CD4-positive, alpha-beta T cell treated with Interferon alpha-2 for 1 hour (primary cell): Measurements from ENCODE around the gene OGA.

Experiments
- DNase-seq, 2 donors: peaks; one replicate each; pipeline ENCODE4 v3.0.0-alpha.2; 2020 to 2022

The OGA gene

DNA sequence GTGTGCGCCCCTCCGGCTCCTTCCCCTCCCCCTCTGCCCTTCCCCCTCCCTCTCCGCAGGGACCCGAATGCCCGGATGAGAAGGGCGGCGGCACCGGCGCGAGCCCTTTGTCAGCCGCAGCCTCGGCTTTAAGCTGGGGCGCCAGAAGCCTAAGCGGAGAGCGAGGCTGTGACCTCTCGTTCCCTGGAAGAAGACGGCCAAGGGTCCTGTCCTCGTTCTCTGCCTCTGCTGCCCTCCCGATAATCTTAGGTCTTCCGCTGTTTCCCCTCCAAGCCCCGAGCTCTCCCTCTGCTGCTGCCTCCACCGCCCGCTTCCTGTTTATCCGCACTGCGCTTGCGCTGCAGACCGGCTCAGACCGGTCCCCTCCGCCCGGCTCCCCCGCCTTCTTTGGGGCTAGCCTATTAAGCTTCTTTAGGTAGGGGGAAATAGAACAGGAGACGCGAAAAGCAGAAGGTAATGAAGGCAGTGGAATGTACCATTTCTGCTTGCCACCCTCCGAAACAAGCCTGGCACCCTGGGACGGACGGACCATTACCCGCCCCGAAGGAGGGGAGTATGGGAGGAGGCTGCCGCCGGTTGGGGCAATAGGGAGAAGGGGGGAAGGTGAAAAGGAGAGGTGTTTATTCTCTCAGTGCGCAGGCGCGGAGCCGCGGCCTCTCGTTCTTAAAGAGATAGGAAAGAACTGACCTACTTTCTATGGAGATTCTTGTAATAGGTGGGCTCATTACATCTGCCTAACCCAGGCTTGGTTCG lies at the start of gene OGA:
TSS of gene OGA (minus strand) at position 326 of the 753 bp plus-strand sequence. CDS start 422 bp downstream, outside the sequence.
- DNase-seq: peak; percentile 99 to 100

DNA sequence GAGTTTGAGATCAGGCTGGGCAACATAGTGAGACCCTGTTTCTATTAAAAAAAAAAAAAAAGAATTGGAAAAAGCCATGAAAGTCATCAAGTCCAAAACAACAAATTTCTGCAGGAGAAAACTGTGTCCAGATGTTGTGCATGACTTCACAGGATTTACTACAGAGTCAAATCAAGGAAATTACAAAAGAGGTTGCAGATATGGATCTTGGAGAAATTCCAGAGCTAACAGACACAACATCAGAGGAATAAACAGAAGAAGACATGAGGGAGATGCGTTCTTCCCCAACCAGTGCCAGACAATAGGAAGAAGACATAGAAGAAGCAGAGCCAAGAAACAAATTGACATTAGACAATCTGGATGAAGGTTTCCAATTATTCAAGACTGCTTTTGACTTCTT lies 49.7 kb upstream of the OGA start:
- DNase-seq: no peak

DNA sequence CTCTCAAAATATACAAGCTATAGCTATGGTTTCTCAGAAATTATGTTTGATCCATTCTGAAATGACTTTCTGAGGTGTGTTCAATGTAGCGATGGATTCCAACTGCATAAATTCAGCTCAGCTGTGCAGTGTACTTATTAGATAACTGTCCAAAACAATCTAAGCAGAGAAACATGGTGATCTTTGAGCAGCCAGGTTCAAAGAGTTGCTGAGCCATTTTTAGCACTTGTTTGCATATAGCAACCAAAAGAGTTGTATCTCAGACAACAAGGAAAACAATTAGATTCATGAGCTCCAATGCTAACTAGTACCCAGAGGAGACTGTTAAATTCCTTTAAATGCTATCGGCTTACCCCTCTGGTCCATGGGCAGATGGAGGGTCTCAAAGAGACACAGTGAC lies 41.3 kb upstream of the OGA start:
- DNase-seq: no peak

DNA sequence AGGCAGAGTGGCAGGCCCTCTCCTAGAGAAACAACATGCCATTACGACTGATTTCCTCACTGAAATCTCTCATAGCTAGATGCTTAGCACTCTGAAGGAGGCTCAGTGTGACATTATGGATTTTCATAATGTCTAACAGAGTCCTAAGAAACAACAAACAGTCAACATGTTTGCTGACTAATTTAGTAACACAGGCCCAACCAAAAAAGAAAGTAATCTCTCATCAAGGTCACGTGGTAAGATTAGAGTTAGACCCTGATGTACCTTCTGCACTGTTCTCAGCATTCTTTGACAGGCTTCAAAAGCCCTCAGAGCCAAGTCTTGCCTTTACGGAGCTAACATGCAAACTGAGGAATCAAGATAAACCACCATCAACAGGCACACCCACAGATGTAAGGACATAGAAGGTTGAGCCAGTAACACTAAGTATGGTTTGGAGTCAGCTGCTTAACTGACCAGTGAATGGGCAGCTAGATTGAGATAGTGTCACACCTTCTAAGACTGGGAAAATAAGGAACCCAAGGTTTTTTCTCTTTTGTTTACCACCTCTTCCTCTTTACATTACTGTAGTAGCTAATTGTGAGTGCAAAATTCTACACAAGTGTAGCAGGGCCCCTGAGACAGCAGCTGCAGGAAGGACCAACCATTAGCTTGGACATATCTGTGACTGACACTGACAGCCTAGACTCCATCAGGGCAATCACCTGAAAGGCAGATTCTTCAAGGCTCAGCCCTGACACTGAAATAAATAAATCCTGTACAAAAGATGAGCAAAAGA lies 40.7 kb upstream of the OGA start:
- DNase-seq: no peak

DNA sequence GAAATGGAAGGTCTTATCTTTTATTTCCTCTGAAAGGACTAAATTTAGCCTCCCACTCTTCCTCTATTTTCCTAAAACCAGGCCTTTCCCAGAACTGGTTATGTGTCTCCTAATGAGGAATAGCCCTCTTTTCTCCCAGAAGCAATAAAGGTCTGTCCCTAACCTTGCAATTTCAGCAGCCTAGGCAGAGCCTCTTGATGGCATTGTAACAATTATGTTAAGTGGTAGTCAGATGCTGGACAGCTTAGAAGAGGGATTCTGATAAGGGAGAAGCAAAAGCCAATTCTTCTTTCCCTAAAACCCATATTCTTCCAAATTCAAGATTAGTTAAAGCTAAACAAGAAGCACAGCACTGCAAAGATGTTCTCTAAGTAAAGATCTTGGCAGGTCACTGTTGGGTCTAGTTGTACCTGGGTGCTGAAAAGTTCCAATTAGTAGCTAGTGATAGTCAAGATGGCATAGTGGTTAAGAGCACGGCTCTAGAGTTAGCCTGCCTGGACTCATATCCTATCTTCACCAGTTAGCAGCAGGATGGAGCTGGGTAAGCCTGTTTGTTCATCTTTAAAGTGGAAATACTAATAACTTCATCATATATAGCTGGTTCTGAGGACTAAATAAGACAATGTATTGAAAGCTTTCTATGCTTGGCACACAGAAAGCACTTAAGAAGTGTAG lies 39.7 kb upstream of the OGA start:
- DNase-seq: no peak

DNA sequence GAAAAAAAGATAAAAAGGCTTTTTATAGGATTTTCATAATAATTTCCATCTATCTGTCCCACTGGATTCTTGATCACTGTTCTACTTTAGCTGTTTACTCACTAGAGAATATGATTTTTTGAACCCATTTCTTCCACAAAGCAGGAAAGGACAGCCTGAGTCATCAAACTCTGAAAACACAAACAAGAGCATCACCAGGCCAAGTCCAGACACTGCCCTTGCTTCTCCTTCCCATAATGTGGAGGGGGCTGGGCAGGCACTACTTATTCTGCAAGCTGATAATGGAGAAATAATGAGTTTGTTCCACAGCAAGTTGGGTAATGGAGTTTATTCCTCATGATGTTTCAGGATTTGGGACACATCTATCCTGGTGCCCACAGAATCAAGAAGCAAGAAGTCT lies 38.4 kb upstream of the OGA start:
- no peak for DNase-seq

DNA sequence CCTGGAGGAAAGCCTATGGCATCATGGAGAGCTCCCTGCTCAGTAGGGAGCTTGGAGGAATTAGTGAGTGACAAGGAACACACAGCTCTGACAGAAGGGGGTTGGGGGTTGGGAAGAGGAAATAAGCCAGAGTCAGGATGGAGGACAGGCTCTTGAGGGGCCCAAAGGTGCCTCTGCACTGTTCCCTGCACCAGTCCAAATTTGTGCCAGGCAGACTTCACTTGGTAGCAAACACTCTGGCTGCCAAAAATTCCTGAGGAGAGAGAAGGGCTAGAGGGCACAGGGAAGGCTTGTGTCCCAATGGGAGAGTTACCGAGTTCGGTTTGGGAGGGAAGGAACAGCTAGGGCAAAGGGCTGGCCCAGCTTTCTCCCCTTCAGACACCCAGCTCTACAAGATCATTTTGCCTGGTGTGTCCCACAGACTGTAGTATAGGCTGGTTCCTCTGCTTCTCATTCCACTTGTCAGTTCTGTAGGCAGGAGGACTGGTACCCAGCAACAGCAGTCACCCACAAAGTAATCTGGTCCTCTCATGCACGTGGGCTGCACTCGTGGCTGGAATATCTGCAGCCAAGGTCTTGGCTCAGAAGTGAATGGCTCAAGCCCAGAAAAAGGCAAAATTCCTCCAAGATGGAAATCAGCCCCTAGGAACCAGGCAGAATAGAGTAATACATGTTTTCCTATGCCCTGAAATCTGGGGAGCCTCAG lies 33.3 kb upstream of the OGA start:
- DNase-seq: no peak

DNA sequence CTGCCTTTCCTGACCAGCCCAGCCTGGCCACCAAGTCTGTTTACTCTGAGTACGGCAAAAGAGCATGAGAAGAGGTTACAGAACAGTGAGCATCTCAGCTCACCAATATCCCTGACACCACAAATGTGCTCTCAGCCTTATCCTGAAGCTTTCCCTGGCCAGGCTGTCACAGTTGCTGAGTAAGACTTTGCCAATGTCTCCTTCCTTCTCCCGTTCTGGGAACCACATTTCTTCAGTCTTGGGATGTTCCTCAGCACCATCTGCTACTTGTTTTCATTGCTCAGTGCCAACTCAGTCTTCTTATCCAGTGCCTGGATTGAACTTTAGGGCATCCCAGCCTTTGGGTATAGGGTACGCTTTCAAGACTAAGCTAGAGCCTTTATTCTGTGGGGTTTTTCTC lies 32.5 kb upstream of the OGA start:
- no peak for DNase-seq

DNA sequence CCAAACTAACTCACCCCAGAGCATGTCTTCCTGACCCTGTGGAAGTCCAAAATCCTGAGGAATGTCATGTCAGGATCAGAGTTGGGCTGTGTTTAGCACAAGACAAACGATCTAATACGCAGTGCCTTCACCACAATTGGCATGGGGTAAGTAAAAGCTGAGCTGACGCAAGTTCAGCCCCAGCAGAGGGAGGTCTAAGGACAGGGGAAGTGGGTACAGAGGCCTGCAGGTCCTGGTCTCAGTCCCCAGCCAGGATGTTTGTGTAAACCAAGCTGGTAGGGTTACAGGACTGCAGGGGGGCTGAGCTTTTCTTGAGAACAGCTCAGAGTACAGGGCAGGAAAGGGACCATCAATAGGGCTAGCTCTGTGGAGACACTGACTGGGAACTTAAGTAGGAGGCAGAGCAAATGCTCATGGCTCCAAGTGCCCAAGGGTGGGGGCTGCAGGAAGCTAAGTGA lies 30.7 kb upstream of the OGA start:
- DNase-seq: no peak

DNA sequence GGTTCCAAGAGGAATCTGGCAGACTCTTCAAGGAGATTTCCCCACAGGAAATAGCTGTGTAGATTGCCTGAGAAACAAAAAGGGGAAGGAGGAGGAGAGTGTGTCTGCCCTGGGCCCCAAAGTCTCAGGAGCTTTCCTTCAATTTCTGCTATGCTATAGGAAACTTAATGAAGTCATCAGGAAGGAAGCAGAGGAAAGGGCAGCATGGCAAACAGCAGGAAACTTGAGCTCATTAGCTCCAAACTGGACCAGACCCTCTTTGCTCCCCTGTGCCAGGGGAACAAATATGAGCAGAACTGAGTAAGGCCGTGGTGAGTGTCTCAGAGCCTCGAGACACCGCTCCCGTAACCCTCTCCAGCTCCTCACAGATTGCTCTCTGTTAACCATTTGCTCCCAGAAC lies 30.2 kb upstream of the OGA start:
- DNase-seq: no peak

DNA sequence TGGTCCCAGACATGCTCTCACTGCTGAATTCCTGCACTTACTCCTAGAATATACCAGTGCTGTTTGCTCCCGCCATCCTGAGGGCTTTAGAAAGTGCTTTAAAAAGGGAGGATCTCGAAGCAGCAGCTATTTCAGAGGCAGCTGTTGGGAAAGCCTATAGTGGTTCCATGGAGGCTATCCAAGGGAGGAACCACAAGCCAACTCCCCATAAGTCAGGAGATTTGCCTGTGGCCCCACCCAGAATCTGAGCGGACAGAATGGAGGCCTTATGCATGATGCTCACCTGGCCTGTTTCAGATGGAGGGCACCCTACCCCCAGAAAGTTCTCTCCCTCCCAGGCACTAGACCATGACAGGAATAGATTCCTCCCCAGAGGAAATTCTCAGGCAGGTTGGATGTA lies 27.6 kb upstream of the OGA start:
- no peak for DNase-seq

DNA sequence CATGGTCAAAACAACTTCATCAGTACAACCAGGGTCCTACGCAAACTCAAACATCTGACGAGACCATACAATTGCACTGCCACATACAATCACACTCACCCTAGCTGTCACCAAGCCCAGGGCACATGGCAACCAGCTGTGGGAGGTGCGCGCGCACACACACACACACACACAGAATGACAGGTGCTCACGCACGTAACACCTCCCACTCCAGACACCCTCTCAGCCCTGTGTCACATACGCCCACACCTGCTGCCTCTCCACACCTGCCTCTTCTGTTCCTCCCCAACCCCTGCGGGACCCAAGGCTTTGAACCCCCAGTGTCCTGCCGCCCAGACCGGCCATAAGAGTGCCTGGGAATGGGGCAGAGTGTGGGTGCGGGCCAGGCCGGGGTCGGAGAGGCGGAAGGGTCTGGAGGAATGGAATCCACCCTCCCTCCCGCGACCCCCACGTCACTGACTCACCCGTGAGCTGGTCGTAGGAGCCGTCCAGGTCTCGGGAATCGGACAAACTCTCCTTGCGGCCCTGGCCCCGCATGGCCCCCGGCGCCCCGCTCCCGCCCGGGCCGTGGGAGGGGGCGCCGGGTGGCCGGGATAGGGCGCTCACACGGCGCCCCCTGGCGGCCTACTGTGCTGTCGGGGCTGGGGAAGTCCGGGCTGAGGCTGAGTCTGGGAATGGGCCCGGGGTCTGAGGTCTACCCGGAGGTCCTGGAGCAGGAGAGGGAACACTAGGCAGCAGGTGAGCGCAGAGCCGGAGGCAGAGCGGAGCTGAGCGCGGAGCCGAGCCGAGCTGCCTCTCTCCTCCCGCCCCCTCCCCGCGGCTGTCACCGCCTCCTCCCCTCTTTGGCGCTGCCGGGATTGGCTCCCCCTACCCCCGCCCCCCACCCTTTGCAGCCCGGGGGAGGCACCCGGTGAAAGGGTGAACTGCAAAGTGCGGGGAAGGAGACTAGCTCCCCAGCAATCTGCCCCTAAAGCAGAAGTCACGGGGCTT lies 25.1 kb upstream of the OGA start, which contains the start of gene KCNIP2:
TSS of gene KCNIP2 (minus strand) at position 769 of the 990 bp plus-strand sequence. CDS start at position 537, 232 bp downstream.
- DNase-seq: peak; percentile 69 to 70

DNA sequence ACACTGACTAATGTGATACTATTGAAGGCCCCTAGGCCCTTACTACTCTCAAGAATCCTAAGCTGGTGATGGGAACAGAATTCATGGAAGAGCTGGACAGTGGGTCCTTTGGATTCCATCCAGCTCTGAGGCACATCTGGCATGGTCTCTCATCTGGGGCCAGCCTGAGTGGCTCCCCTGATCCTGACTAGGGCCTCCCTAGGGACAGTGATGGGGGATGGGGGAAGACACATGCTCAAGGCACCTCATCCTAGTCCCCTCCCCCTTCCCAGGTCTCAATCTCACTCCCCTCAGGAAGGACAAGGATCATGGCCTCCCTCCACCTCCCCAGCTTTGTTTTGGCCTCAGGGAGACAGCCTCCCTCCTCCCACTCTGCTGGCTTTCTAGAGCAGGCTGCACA lies 23.6 kb upstream of the OGA start:
- DNase-seq: no peak

DNA sequence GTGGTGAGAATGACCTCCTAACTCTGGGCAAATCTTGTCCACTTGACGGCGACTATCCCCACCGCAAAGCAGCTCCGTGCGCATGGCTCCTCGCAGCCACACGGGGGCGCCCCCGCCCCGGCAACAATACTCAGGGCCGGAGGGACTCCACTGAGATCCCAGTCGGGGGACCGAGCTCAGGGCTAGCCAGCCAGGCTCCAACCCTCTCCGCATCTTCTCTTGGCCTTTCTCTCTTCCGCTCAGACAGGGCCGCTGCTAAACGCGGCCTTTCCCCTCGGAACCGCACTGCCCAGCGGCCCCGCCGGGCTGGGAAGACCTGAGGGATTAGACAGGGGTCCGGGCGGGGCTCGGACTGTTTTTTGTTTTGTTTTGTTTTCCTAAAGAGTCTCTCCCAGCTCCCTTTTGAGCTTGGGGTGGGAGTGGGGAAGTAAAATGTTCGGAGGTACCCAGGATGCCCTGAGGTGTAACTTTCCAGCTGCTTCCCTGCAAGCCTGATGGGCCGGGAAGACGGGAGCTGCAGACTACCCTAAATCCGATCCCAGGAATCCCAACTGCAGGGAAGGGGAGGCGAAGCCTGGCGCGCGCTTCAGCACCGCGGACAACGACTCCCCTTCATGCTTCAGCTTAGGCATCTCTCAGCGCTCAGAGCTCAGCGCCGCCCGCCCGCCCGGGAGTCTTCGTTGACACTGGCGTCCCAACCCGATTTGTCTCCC lies 22.7 kb upstream of the OGA start:
- peak; percentile 75 to 81 for DNase-seq

DNA sequence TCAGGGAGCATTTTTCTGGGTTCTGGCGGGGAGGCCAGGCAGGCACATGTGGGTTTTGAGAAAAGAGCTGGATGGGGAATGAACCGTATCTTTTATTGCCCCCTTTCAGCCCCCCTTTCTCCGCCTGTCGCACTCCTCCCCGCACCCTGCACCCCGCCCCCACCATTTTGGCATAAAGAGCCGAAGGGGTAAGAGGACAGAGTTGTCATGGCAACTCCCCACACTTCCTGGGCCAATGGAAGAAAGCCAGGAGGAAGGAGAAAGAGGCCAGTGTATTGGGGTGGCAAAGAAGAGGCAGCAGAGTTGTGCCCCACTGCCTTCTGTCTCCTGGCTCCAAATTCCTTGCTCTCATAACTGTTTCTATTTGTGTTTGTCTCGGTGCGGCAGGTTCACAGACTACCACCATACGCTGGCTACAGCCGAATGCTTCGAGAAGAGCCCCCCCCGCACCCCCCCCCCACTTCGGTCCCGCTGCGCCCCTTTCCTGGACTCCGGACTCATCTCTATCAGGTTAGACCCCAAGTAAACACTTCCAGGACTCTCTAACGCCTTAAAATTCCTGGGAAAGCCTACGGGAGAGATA lies 21.9 kb upstream of the OGA start:
- DNase-seq: peak in 1 of 2 donors; percentile 54

DNA sequence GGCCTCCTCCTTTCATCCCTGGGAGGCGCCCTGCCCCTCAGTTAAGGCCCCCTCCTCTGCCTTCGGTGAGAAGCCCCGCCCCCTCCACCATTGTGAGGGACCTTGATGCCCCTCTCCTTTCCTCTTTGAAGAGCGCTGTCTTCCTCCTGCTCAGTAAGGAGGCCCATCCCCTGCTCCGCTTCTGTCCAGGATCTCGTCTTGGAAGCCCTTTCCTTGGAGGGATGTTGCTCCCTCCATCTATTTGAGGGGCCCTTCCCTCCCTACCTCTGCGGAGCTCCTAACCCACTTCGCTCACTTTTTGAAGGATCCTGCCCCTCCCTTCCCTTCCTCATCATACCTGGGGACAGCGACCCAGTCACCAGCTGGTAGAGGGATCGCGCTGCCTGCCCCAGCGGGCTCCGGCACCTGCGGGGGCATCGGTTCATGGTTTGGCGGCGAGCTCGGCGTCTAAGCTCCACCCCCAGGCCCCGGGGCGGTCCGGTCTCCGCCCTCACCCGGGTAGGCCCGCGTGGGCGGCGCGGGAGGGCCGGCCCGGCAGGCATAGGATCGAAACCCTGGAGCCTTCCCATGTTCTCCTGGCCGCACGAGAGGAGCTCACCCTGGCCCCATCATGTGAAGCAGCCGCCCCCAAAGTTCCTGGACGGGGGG lies 21.3 kb upstream of the OGA start:
- DNase-seq: peak; percentile 59 to 74

DNA sequence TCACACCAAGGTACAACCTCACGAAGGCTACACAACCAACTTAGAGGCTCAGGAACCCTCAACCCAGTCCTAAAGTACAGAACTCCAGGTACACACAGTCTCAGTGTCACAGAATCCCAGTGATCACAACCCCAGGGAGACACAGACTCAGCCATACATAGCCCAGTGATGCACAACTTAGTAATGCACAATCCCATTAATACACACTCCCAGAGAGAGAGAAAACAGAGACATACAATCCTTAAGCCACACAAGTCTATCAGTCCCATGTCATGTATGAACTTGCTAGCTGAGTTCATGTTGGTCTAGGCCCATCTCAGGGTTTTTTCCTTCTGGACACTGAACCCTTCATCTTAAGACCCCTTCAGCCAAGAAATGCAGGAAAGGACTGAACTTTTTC lies 20.8 kb upstream of the OGA start:
- DNase-seq: no peak

DNA sequence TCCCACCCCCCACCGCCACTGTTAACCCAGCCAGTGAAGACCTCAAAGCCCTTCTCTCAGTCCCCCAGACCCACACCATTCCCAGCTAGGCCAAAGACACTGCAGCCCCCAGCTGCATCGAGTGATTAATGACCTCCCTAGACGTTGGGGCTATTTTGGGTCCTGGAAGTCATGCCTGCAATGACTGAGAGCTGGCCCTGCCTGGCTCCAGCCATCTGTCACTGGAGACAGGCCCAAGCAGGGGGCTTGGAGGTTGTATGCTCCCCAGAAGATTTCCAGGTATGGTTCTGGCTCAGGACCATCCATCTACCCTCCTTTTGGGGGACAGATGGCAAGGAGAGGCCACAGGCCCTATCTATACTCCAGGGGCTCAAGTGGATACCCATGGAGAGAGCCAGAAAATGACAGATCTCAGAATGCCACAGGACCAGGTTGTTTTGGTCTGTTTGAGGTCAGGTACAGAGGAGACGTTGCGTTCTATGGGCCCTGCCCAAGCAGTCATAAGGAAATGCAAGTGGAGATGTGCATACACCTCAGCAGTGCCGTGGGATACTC lies 20.2 kb upstream of the OGA start:
- DNase-seq: no peak

DNA sequence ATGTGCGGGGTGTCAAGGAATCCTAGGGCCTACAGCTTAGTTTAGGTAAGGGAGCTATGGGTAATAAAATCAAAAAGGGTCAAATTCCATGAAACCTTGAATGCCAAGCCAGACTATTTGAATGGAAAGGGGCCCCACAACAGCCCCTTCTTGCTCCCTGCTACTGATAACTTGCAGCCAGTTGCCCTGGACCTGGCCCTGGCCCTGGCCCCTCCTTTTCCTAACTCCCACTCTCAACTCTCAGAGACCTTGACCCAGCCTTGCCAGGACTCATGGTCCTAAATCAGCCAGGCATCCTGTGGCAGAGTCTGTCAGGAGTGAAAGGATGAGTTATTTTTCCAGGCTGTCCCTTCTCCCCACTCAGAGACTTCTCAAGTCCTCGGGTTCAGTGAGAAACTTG lies 19.5 kb upstream of the OGA start:
- DNase-seq: no peak

DNA sequence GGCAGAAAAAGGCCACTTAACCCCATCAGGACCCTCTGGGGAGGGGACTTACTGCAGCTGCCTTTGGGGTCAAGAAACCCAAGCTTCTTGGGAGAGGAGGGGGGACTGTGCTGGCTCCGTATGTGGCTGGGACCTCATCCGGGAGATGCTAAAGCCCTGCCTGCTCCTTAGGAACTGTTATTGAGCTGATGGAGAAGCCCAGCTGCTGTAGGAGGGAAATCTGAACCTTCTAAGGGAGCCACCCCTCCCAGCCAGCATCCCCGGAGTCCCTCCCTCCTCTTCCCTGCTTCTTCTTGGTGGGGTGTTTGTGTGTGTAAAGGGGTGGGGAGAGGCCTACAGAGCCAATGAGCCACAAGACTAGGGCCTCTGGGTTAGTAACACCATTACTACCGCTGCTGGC lies 17.1 kb upstream of the OGA start:
- no peak for DNase-seq
